PFSK-1 (cell line): Measurements from ENCODE around the gene TRA2B.

ENCODE experiments used
- FOXP2 ChIP-seq: optimal IDR thresholded peaks from 2 replicates; pipeline ENCODE3; 2011; ENCODE audit warnings: borderline replicate concordance, control low read depth, inconsistent platforms; ENCODE audit not compliant: insufficient read depth; ENCODE audit errors: extremely low read length, extremely low read depth
- POLR2AphosphoS5 ChIP-seq: IDR thresholded peaks from 2 replicates; pipeline ENCODE4 v1.6.1; 2012; ENCODE audit warnings: low read depth, mild to moderate bottlenecking, control low read depth, low read length, moderate library complexity
- REST ChIP-seq, 2 experiments: IDR thresholded peaks; 2 replicates each; pipeline versions ENCODE4 v1.6.1 to v1.8.0; 2011 to 2012; ENCODE audit warnings: low read depth in 2 of 2, low read length in 2 of 2, control low read depth in 1 of 2, inconsistent platforms in 1 of 2, mild to moderate bottlenecking in 1 of 2, moderate library complexity in 1 of 2; ENCODE audit not compliant: insufficient read depth in 1 of 2
- SIN3A ChIP-seq: IDR thresholded peaks from 2 replicates; pipeline ENCODE4 v1.6.1; 2012; ENCODE audit warnings: mild to moderate bottlenecking, low read length, moderate library complexity, borderline replicate concordance; ENCODE audit not compliant: insufficient read depth
- TAF1 ChIP-seq: IDR thresholded peaks from 2 replicates; pipeline ENCODE4 v1.6.1; 2012; ENCODE audit warnings: low read length, control low read depth, borderline replicate concordance; ENCODE audit not compliant: insufficient read depth

Gene TRA2B

GRCh38 chr3:185976977-185977678, 39.3 kb upstream of the TRA2B start:
- no peak for TF ChIP-seq SIN3A
- no peak for TF ChIP-seq REST (IDR thresholded peaks at IDR 0.05; ENCODE audit: insufficient read depth in 1 of 2, low read depth in 2 of 2, low read length in 2 of 2)
- no peak for TF ChIP-seq POLR2AphosphoS5

- no peak for TF ChIP-seq POLR2AphosphoS5
- TF ChIP-seq REST (IDR thresholded peaks at IDR 0.05; ENCODE audit: insufficient read depth in 1 of 2, low read depth in 2 of 2, low read length in 2 of 2) = no peak
Observed at GRCh38 chr3:185976100-185976499, 38.3 kb upstream of the TRA2B start.

- no peak for TF ChIP-seq FOXP2
- TF ChIP-seq REST (IDR thresholded peaks at IDR 0.05; ENCODE audit: insufficient read depth in 1 of 2, low read depth in 2 of 2, low read length in 2 of 2) = no peak
- no peak for TF ChIP-seq SIN3A
- no peak for TF ChIP-seq TAF1
- TF ChIP-seq POLR2AphosphoS5 = no peak
Observed at GRCh38 chr3:185971579-185971978, 33.8 kb upstream of the TRA2B start.

- TF ChIP-seq REST (IDR thresholded peaks at IDR 0.05; ENCODE audit: insufficient read depth in 1 of 2, low read depth in 2 of 2, low read length in 2 of 2) = no peak
- no peak for TF ChIP-seq FOXP2
- no peak for TF ChIP-seq TAF1
- no peak for TF ChIP-seq SIN3A
- no peak for TF ChIP-seq POLR2AphosphoS5
Observed at GRCh38 chr3:185968168-185968567, 30.4 kb upstream of the TRA2B start.

GRCh38 chr3:185966655-185967054, 28.8 kb upstream of the TRA2B start:
- TF ChIP-seq SIN3A = no peak
- TF ChIP-seq REST (IDR thresholded peaks at IDR 0.05; ENCODE audit: insufficient read depth in 1 of 2, low read depth in 2 of 2, low read length in 2 of 2) = no peak
- no peak for TF ChIP-seq FOXP2
- TF ChIP-seq TAF1 = no peak
- TF ChIP-seq POLR2AphosphoS5 = no peak
